ENCODE results near the gene PAPPA2.

DNA sequence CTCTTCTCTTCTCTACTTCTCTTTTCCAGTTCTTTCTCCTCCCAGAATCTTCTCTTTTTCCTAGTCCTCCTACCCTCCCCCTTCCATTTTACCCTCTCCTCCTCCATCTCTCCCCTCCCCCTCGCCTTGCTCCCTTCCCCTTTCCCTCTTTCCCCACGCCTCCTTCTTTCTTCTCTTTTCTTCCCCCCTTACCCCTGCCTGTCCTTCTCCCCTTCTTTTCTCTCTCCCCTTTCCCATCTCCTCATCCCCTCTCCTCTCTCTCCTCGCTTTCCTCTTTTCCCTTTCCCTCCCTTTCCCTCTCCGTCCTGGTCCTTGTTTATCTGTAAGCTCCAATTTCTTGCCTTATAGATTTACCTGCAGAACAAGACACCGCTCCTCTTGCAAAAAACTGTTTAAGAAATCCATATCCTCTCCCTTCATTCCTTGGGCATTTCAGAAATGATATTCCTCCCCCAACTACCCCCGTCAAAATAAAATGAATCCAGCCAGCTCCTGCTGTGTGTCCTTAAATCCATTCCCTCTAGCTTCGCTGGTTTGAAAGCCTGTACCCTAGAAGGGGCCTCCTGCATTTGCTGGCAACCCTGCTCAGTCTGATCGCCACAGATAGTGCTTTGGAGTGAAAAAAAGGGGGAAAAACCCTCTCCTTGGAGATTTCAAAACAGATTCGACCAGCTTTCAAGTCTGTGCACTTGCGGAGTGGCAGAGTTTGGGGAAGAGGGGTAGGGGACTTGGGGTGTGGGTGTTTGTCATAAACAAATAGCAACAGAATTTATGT, 89.4 kb downstream of the PAPPA2 start:
- TF ChIP-seq CTCF (IDR thresholded peaks at IDR 0.05; ENCODE audit: low read length) (no peak), EZH2phosphoT487 (IDR thresholded peaks at IDR 0.05; ENCODE audit: low read length) (no peak), EZH2 (optimal IDR thresholded peaks at IDR 0.05; ENCODE audit: low read depth, low read length) (no peak)

Measured in MM.1S (cell line).